Measurements from ENCODE around the gene NISCH.

Gene NISCH

GRCh38 chr3:52527039-52527731 lies 71.8 kb downstream of the NISCH start:
- no CpG with 5 or more reads among the region's 14 CpGs for WGBS (ENCODE audit: extremely low coverage, insufficient coverage, insufficient read length)

GRCh38 chr3:52527732-52528585 lies 72.6 kb downstream of the NISCH start:
- Histone ChIP-seq H3K9ac (ENCODE audit: low read length) (no peak overlapping the region), H3K18ac (ENCODE audit: low read length) (peak overlapping the region; percentile 34), H2AFZ (ENCODE audit: insufficient read depth, low read length, poor library complexity) (no peak overlapping the region), H4K8ac (ENCODE audit: low read depth, low read length) (no peak overlapping the region), H3K79me2 (ENCODE audit: control insufficient read depth, insufficient read depth, low read length, poor library complexity) (peaks cover 19% of the 10 kb centered on the region), H3K23ac (ENCODE audit: low read length) (no peak overlapping the region), H4K91ac (ENCODE audit: low read depth, low read length) (peak overlapping the region; percentile 38), H3K4me1 (ENCODE audit: control insufficient read depth in 1 of 2, insufficient read depth in 2 of 2, low read length in 2 of 2) (peaks cover 64 to 67% of the 10 kb centered on the region in 2 experiments), H3K27me3 (ENCODE audit: insufficient read depth, low read length) (no peaks in the 10 kb centered on the region), H2BK5ac (ENCODE audit: low read depth, low read length, poor library complexity) (peak overlapping the region; percentile 44), H3K79me1 (ENCODE audit: low read length) (peaks cover 28% of the 10 kb centered on the region), H3K36me3 (ENCODE audit: control insufficient read depth in 1 of 2, insufficient read depth in 2 of 2, low read length in 2 of 2) (peaks cover 56 to 58% of the 10 kb centered on the region in 2 experiments), H3K27ac (ENCODE audit: low read depth, low read length) (peak overlapping the region; percentile 73), H3K4ac (ENCODE audit: low read depth, low read length) (no peak overlapping the region), H2BK120ac (ENCODE audit: insufficient read depth, low read length, poor library complexity) (peak overlapping the region; percentile 34), H2AK5ac (ENCODE audit: low read length) (peak overlapping the region; percentile 40), H4K12ac (ENCODE audit: low read depth, low read length) (no peak overlapping the region), H2BK12ac (ENCODE audit: low read length) (peak overlapping the region; percentile 31), H3K4me2 (ENCODE audit: low read length) (no peak overlapping the region), H3K4me3 (ENCODE audit: low read depth, low read length) (no peak overlapping the region), H3K14ac (ENCODE audit: low read length) (peak overlapping the region; percentile 42), H3K9me3 (ENCODE audit: insufficient read depth, low read depth, low read length) (no peaks in the 10 kb centered on the region)
- WGBS (ENCODE audit: extremely low coverage, insufficient coverage, insufficient read length): no CpG with 5 or more reads among the region's 18 CpGs
- DNase-seq: no peak

More at GRCh38 chr3:52527039-52527731, 71.8 kb downstream of the NISCH start:
- peak overlapping the region; percentile 42 for H3K14ac ChIP-seq (ENCODE audit: low read length)
- H3K4me1 ChIP-seq (ENCODE audit: control insufficient read depth in 1 of 2, insufficient read depth in 2 of 2, low read length in 2 of 2): peaks cover 58 to 60% of the 10 kb centered on the region in 2 experiments
- H3K27me3 ChIP-seq (ENCODE audit: insufficient read depth, low read length): no peaks in the 10 kb centered on the region
- H2BK5ac ChIP-seq (ENCODE audit: low read depth, low read length, poor library complexity): peak overlapping the region; percentile 44
- no peak overlapping the region for H3K4me2 ChIP-seq (ENCODE audit: low read length)
- peaks cover 21% of the 10 kb centered on the region for H3K79me1 ChIP-seq (ENCODE audit: low read length)
- H4K91ac ChIP-seq (ENCODE audit: low read depth, low read length): peak overlapping the region; percentile 38
- H2BK120ac ChIP-seq (ENCODE audit: insufficient read depth, low read length, poor library complexity): peak overlapping the region; percentile 34
- peak overlapping the region; percentile 50 for H4K8ac ChIP-seq (ENCODE audit: low read depth, low read length)
- no peak overlapping the region for H3K4me3 ChIP-seq (ENCODE audit: low read depth, low read length)
- no peak overlapping the region for H4K12ac ChIP-seq (ENCODE audit: low read depth, low read length)
- peaks cover 13% of the 10 kb centered on the region for H3K79me2 ChIP-seq (ENCODE audit: control insufficient read depth, insufficient read depth, low read length, poor library complexity)
- H3K9me3 ChIP-seq (ENCODE audit: insufficient read depth, low read depth, low read length): peaks cover 1% of the 10 kb centered on the region
- H3K36me3 ChIP-seq (ENCODE audit: control insufficient read depth in 1 of 2, insufficient read depth in 2 of 2, low read length in 2 of 2): peaks cover 62 to 63% of the 10 kb centered on the region in 2 experiments
- peak overlapping the region; percentile 78 for H3K27ac ChIP-seq (ENCODE audit: low read depth, low read length)
- DNase-seq: peak; percentile 54 to 67
- peak overlapping the region; percentile 40 for H2AK5ac ChIP-seq (ENCODE audit: low read length)
- H2AFZ ChIP-seq (ENCODE audit: insufficient read depth, low read length, poor library complexity): no peak overlapping the region
- no peak overlapping the region for H3K9ac ChIP-seq (ENCODE audit: low read length)
- no peak overlapping the region for H3K23ac ChIP-seq (ENCODE audit: low read length)
- H3K4ac ChIP-seq (ENCODE audit: low read depth, low read length): peak overlapping the region; percentile 13
- peak overlapping the region; percentile 34 for H3K18ac ChIP-seq (ENCODE audit: low read length)
- H2BK12ac ChIP-seq (ENCODE audit: low read length): peak overlapping the region; percentile 31

- Histone ChIP-seq H4K8ac (ENCODE audit: low read depth, low read length) (no peak overlapping the region), H3K14ac (ENCODE audit: low read length) (no peak overlapping the region), H2BK120ac (ENCODE audit: insufficient read depth, low read length, poor library complexity) (no peak overlapping the region), H3K79me1 (ENCODE audit: low read length) (peaks cover 33% of the 10 kb centered on the region), H2BK12ac (ENCODE audit: low read length) (no peak overlapping the region), H2AK5ac (ENCODE audit: low read length) (no peak overlapping the region), H3K9me3 (ENCODE audit: insufficient read depth, low read depth, low read length) (no peaks in the 10 kb centered on the region), H3K4me2 (ENCODE audit: low read length) (no peak overlapping the region), H4K12ac (ENCODE audit: low read depth, low read length) (no peak overlapping the region), H3K4ac (ENCODE audit: low read depth, low read length) (no peak overlapping the region), H3K18ac (ENCODE audit: low read length) (peak overlapping the region; percentile 5), H3K23ac (ENCODE audit: low read length) (no peak overlapping the region), H2AFZ (ENCODE audit: insufficient read depth, low read length, poor library complexity) (no peak overlapping the region), H3K4me1 (ENCODE audit: control insufficient read depth in 1 of 2, insufficient read depth in 2 of 2, low read length in 2 of 2) (peaks cover 64 to 67% of the 10 kb centered on the region in 2 experiments), H3K27ac (ENCODE audit: low read depth, low read length) (no peak overlapping the region), H2BK5ac (ENCODE audit: low read depth, low read length, poor library complexity) (no peak overlapping the region), H4K91ac (ENCODE audit: low read depth, low read length) (no peak overlapping the region), H3K79me2 (ENCODE audit: control insufficient read depth, insufficient read depth, low read length, poor library complexity) (peaks cover 24% of the 10 kb centered on the region), H3K36me3 (ENCODE audit: control insufficient read depth in 1 of 2, insufficient read depth in 2 of 2, low read length in 2 of 2) (peaks cover 48 to 50% of the 10 kb centered on the region in 2 experiments), H3K27me3 (ENCODE audit: insufficient read depth, low read length) (no peaks in the 10 kb centered on the region), H3K4me3 (ENCODE audit: low read depth, low read length) (no peak overlapping the region), H3K9ac (ENCODE audit: low read length) (no peak overlapping the region)
- no peak for DNase-seq
- no CpG with 5 or more reads among the region's 25 CpGs for WGBS (ENCODE audit: extremely low coverage, insufficient coverage, insufficient read length)
Measured at GRCh38 chr3:52528586-52529375, 73.4 kb downstream of the NISCH start.
